Measurements from ENCODE around the gene IL34.

- TF ChIP-seq POLR2AphosphoS5 (IDR thresholded peaks at IDR 0.05; ENCODE audit: borderline replicate concordance, low read depth, low read length): no peak
- no peak for TF ChIP-seq EZH2 (IDR thresholded peaks at IDR 0.05)
- TF ChIP-seq FOXP2 (optimal IDR thresholded peaks at IDR 0.05; ENCODE audit: control extremely low read depth, extremely low read length, insufficient read depth): no peak
Measured at GRCh38 chr16:70611224-70611598, 35.1 kb upstream of the IL34 start.
